Ecto neural progenitor cell (in vitro differentiated cells): ENCODE measurements around the gene SFI1.
"Not testable (repeated sequence)": the region's sequence is repeated elsewhere in the genome, so short reads cannot be mapped to it uniquely, and the experiment has no call there.

Source experiments
- DNase-seq: peaks from one replicate; pipeline ENCODE4 v3.0.0-alpha.2; 2018; ENCODE audit warnings: low spot score

SFI1 gene

GRCh38 chr22:31496007-31496734 is at the start of gene SFI1:
Gene SFI1, plus strand, starts transcription at chr22:31496536. Its CDS starts 11,749 bp downstream, at chr22:31508285.
- DNase-seq, result peak; percentile 95

GRCh38 chr22:31446767-31447166 is 49.6 kb upstream of the SFI1 start:
- DNase-seq, result no peak

GRCh38 chr22:31447337-31447736 is 49.0 kb upstream of the SFI1 start:
- no peak for DNase-seq

GRCh38 chr22:31448382-31448781 is 48.0 kb upstream of the SFI1 start:
- DNase-seq, result no peak

- DNase-seq, result no peak
These were observed 46.8 kb upstream of the SFI1 start for GRCh38 chr22:31449506-31449905.

- no peak for DNase-seq
These were observed 44.4 kb upstream of the SFI1 start for GRCh38 chr22:31451709-31452571.

GRCh38 chr22:31461699-31462098 is 34.6 kb upstream of the SFI1 start:
- DNase-seq, result no peak

GRCh38 chr22:31465307-31465706 is 31.0 kb upstream of the SFI1 start:
- DNase-seq, result no peak

GRCh38 chr22:31474743-31475142 is 21.6 kb upstream of the SFI1 start:
- no peak for DNase-seq

GRCh38 chr22:31475800-31476199 is 20.5 kb upstream of the SFI1 start:
- DNase-seq, result no peak

GRCh38 chr22:31477329-31477728 is 19.0 kb upstream of the SFI1 start:
- DNase-seq, result no peak

- no peak for DNase-seq
These were observed 15.2 kb upstream of the SFI1 start for GRCh38 chr22:31481129-31481528.

- DNase-seq, result not testable (repeated sequence)
These were observed 13.9 kb upstream of the SFI1 start for GRCh38 chr22:31482470-31482869.

- not testable (repeated sequence) for DNase-seq
These were observed 10.0 kb upstream of the SFI1 start for GRCh38 chr22:31486369-31486768.

- DNase-seq, result no peak
These were observed 9.4 kb upstream of the SFI1 start for GRCh38 chr22:31486951-31487350.

GRCh38 chr22:31488346-31488883 is 7.9 kb upstream of the SFI1 start:
- DNase-seq, result no peak

GRCh38 chr22:31488988-31489617 is 7.2 kb upstream of the SFI1 start:
- peak; percentile 68 for DNase-seq

GRCh38 chr22:31489632-31490495 is 6.5 kb upstream of the SFI1 start, which contains the start of gene EIF4ENIF1:
Gene EIF4ENIF1, minus strand, starts transcription at chr22:31489842. Its CDS starts 1,124 bp downstream, at chr22:31488718.
- DNase-seq, result peak; percentile 87

- peak; percentile 52 for DNase-seq
These were observed 5.8 kb upstream of the SFI1 start for GRCh38 chr22:31490496-31490925.

GRCh38 chr22:31491218-31491962 is 4.9 kb upstream of the SFI1 start:
- no peak for DNase-seq

GRCh38 chr22:31492151-31492550 is 4.2 kb upstream of the SFI1 start:
- DNase-seq, result no peak
